Stimulated activated CD4-positive, alpha-beta T cell treated with anti-CD3 and anti-CD28 coated beads, TNF-alpha, amount 100 ng/mL, for 4 hours (primary cell): Measurements from ENCODE around the gene CNGA1.
A peak's percentile ranks its signal among the peaks of the same experiment; 100 is the strongest.

Experiments
- DNase-seq, 3 experiments: peaks; one replicate each; pipeline ENCODE4 v3.0.0-alpha.2; 2020; ENCODE audit warnings: low read depth in 3 of 3

Gene CNGA1

GRCh38 chr4:48016141-48017107 is at the start of gene CNGA1, which contains the start of gene NIPAL1:
CNGA1 (minus strand) TSS chr4:48016681; CDS start chr4:47952689, 63,992 bp downstream.
NIPAL1 (plus strand) TSS chr4:48016772; CDS start chr4:48016840, 68 bp downstream.
- DNase-seq, result peak; percentile 50 to 74 (median 58)

GRCh38 chr4:48065587-48066052 is 49.1 kb upstream of the CNGA1 start:
- DNase-seq, result no peak

- DNase-seq, result no peak
Measured at GRCh38 chr4:48064349-48064748, 47.9 kb upstream of the CNGA1 start.

- no peak for DNase-seq
Measured at GRCh38 chr4:48058617-48059530, 42.4 kb upstream of the CNGA1 start.

GRCh38 chr4:48051078-48051477 is 34.6 kb upstream of the CNGA1 start:
- DNase-seq, result no peak

GRCh38 chr4:48049483-48049882 is 33.0 kb upstream of the CNGA1 start:
- no peak for DNase-seq

GRCh38 chr4:48047896-48048295 is 31.4 kb upstream of the CNGA1 start:
- DNase-seq, result no peak

GRCh38 chr4:48047421-48047844 is 31.0 kb upstream of the CNGA1 start:
- DNase-seq, result peak; percentile 37 to 47 (median 39)

GRCh38 chr4:48046059-48046458 is 29.6 kb upstream of the CNGA1 start:
- no peak for DNase-seq

GRCh38 chr4:48044298-48044697 is 27.8 kb upstream of the CNGA1 start:
- no peak for DNase-seq

GRCh38 chr4:48043504-48043903 is 27.0 kb upstream of the CNGA1 start:
- no peak for DNase-seq

GRCh38 chr4:48042979-48043461 is 26.5 kb upstream of the CNGA1 start:
- no peak for DNase-seq

- DNase-seq, result no peak
Measured at GRCh38 chr4:48041535-48042137, 25.2 kb upstream of the CNGA1 start.

GRCh38 chr4:48039561-48039960 is 23.1 kb upstream of the CNGA1 start:
- no peak for DNase-seq

- DNase-seq, result no peak
Measured at GRCh38 chr4:48038666-48039065, 22.2 kb upstream of the CNGA1 start.

- DNase-seq, result no peak
Measured at GRCh38 chr4:48037117-48037462, 20.6 kb upstream of the CNGA1 start.

GRCh38 chr4:48035952-48036351 is 19.5 kb upstream of the CNGA1 start:
- no peak for DNase-seq

- peak; percentile 15 to 53 (median 41) for DNase-seq
Measured at GRCh38 chr4:48033825-48034413, 17.4 kb upstream of the CNGA1 start.

- DNase-seq, result no peak
Measured at GRCh38 chr4:48033412-48033811, 16.9 kb upstream of the CNGA1 start.

GRCh38 chr4:48032721-48033120 is 16.2 kb upstream of the CNGA1 start:
- no peak for DNase-seq
